NCI-H1092 treated with DMSO at 0.1 percent for 48 hours (cell line): ENCODE measurements around the gene GCK.

Experiments used
- DNase-seq: peaks from one replicate; lab custom pipeline; 2025; lab: John Stamatoyannopoulos, UW

Gene GCK

GRCh38 chr7:44222776-44223261, 33.6 kb upstream of the GCK start:
- no peak for DNase-seq

- DNase-seq = no peak
Measured at GRCh38 chr7:44222074-44222473, 32.8 kb upstream of the GCK start.

GRCh38 chr7:44221231-44221791, 32.1 kb upstream of the GCK start:
- no peak for DNase-seq

- DNase-seq = no peak
Measured at GRCh38 chr7:44220358-44221112, 31.3 kb upstream of the GCK start.

GRCh38 chr7:44220046-44220357, 30.8 kb upstream of the GCK start:
- no peak for DNase-seq

GRCh38 chr7:44219371-44220045, 30.3 kb upstream of the GCK start:
- no peak for DNase-seq

- DNase-seq = no peak
Measured at GRCh38 chr7:44218418-44219201, 29.4 kb upstream of the GCK start.

GRCh38 chr7:44217852-44218402, 28.7 kb upstream of the GCK start:
- no peak for DNase-seq

- DNase-seq = no peak
Measured at GRCh38 chr7:44217223-44217714, 28.0 kb upstream of the GCK start.

- no peak for DNase-seq
Measured at GRCh38 chr7:44216521-44217222, 27.4 kb upstream of the GCK start.

GRCh38 chr7:44216019-44216418, 26.8 kb upstream of the GCK start:
- DNase-seq = no peak

- DNase-seq = peak; percentile 34
Measured at GRCh38 chr7:44215531-44215930, 26.3 kb upstream of the GCK start.

- DNase-seq = no peak
Measured at GRCh38 chr7:44213877-44214388, 24.7 kb upstream of the GCK start.

- no peak for DNase-seq
Measured at GRCh38 chr7:44213206-44213876, 24.1 kb upstream of the GCK start.

GRCh38 chr7:44212581-44213184, 23.4 kb upstream of the GCK start:
- DNase-seq = no peak

GRCh38 chr7:44212018-44212417, 22.8 kb upstream of the GCK start:
- no peak for DNase-seq

- no peak for DNase-seq
Measured at GRCh38 chr7:44211126-44211675, 22.0 kb upstream of the GCK start.

- DNase-seq = no peak
Measured at GRCh38 chr7:44210107-44210506, 20.9 kb upstream of the GCK start.

GRCh38 chr7:44208085-44208484, 18.8 kb upstream of the GCK start:
- DNase-seq = no peak

- DNase-seq = no peak
Measured at GRCh38 chr7:44206008-44206407, 16.8 kb upstream of the GCK start.
